ENCODE measurements around the gene AFF3. TPM values are rescaled to one million over a fixed set of nuclear protein-coding genes. Genes with fewer than 3 reads are reported as not detected.

The AFF3 gene
- total and polyA plus RNA-seq, 2 of the 8 experiments (the other 6 are each of a cell fraction or from before 2014, with no cell fraction given) = 0.27 to 3.0 TPM

GRCh38 chr2:99811544-99811943 lies 330.8 kb downstream of the AFF3 start:
- H4K5ac ChIP-seq (ENCODE audit: insufficient read length, low read depth, low read length) = no peak overlapping the region
- no peak overlapping the region for H3K23ac ChIP-seq (ENCODE audit: insufficient read length)
- H3K36me3 ChIP-seq (ENCODE audit: control insufficient read depth in 2 of 4, insufficient read depth in 4 of 4, low read length in 3 of 4) = no peaks in the 10 kb centered on the region
- H2AFZ ChIP-seq (ENCODE audit: low read length) = no peak overlapping the region
- H3K4me3 ChIP-seq (ENCODE audit: extremely low read depth in 1 of 4, insufficient read depth in 2 of 4, low read depth in 3 of 4, low read length in 4 of 4) = no peak overlapping the region
- TF ChIP-seq ATF3 (IDR thresholded peaks at IDR 0.05; ENCODE audit: insufficient read depth, low read depth, low read length) = no peak
- no peak for TF ChIP-seq RAD21 (IDR thresholded peaks at IDR 0.05 in 1 of 2, conservative IDR thresholded peaks at IDR 0.05 in 1 of 2; ENCODE audit: low read depth in 2 of 2, low read length in 2 of 2)
- TF ChIP-seq SP4 (IDR thresholded peaks at IDR 0.05; ENCODE audit: low read length) = no peak
- TF ChIP-seq NRF1 (IDR thresholded peaks at IDR 0.05; ENCODE audit: low read depth, low read length) = no peak
- TF ChIP-seq RXRA (IDR thresholded peaks at IDR 0.05; ENCODE audit: insufficient read depth, low read depth, low read length) = no peak
- no peak overlapping the region for H3K27ac ChIP-seq (ENCODE audit: low read depth, low read length)
- no peak overlapping the region for H2BK5ac ChIP-seq (ENCODE audit: low read depth, low read length)
- DNase-seq (ENCODE audit: low read depth in 1 of 2, low spot score in 2 of 2) = no peak
- no peak overlapping the region for H3K4ac ChIP-seq (replicated peaks; ENCODE audit: insufficient read length, low read depth, low read length)
- ChIA-PET POLR2A (ENCODE audit: partially characterized antibody) (interaction anchor here (0.7 kb wide), 1 partner anchor 418 kb away, joined by 5 read pairs; no protein-coding TSS in a partner anchor), CTCF (ENCODE audit: partially characterized antibody) (interaction anchor here (0.7 to 1.1 kb wide), 3 partner anchors 11 to 1243 kb away, joined by 3 to 5 read pairs (median 3); no protein-coding TSS in a partner anchor)
- no peaks in the 10 kb centered on the region; a peak in 1 of 7 replicates for H3K4me1 ChIP-seq (replicated peaks in 1 of 4; ENCODE audit: control insufficient read depth in 3 of 4, insufficient read depth in 4 of 4, low read length in 3 of 4)
- H3K4me2 ChIP-seq (ENCODE audit: insufficient read depth in 1 of 2, low read depth in 2 of 2, low read length in 2 of 2) = no peak overlapping the region
- no peaks in the 10 kb centered on the region for H3K23me2 ChIP-seq (ENCODE audit: low read depth, low read length)
- no peak overlapping the region for H3K56ac ChIP-seq (replicated peaks; ENCODE audit: insufficient read length, low read depth, low read length)
- no peak overlapping the region for H3K14ac ChIP-seq (ENCODE audit: insufficient read length)
- H2AK5ac ChIP-seq (ENCODE audit: low read depth, low read length) = no peak overlapping the region
- H3K27me3 ChIP-seq (replicated peaks in 1 of 4; ENCODE audit: control insufficient read depth in 3 of 4, extremely low read depth in 1 of 4, insufficient read depth in 3 of 4, low read length in 3 of 4) = no peaks in the 10 kb centered on the region
- no peak overlapping the region for H4K8ac ChIP-seq (ENCODE audit: extremely low read depth, insufficient read depth, low read length)
- no peaks in the 10 kb centered on the region for H3K9me3 ChIP-seq (ENCODE audit: insufficient read depth in 2 of 2, low read depth in 1 of 2, low read length in 1 of 2)
- no peaks in the 10 kb centered on the region for H3K79me1 ChIP-seq (ENCODE audit: low read depth, low read length)
- H2BK20ac ChIP-seq (ENCODE audit: low read length) = no peak overlapping the region
- WGBS, 2 experiments (ENCODE audit: extremely low coverage in 1 of 2, insufficient coverage in 1 of 2, insufficient read length in 1 of 2, insufficient replicate concordance in 2 of 2, low coverage in 1 of 2, low lambda C conversion rate in 2 of 2, missing lambda C conversion rate in 1 of 2) = 91% methylated on average over 6 of the region's 6 CpGs; no CpG with 5 or more reads in 1 of the 2 experiments
- FAIRE-seq = no peak
- no peak overlapping the region for H2BK120ac ChIP-seq (replicated peaks; ENCODE audit: low read depth, low read length)
- no peak overlapping the region for H2BK12ac ChIP-seq (ENCODE audit: low read depth, low read length)
- no peak overlapping the region for H3K9ac ChIP-seq (replicated peaks in 1 of 4; ENCODE audit: extremely low read depth in 1 of 4, low read depth in 3 of 4, low read length in 3 of 4)
- no peaks in the 10 kb centered on the region for H4K20me1 ChIP-seq (replicated peaks in 1 of 2; ENCODE audit: control insufficient read depth in 1 of 2, insufficient read depth in 2 of 2, low read length in 2 of 2)
- H4K91ac ChIP-seq (replicated peaks; ENCODE audit: insufficient read length, low read length) = no peak overlapping the region
- no peaks in the 10 kb centered on the region for H3K79me2 ChIP-seq (ENCODE audit: control insufficient read depth in 1 of 2, insufficient read depth in 2 of 2, low read length in 2 of 2)
- H2BK15ac ChIP-seq (ENCODE audit: low read length) = no peak overlapping the region
- no peak overlapping the region for H3K18ac ChIP-seq (ENCODE audit: extremely low read depth, low read length)
